Limb (tissue), 2 donors: ENCODE data around the gene XIRP1.
"Not testable (repeated sequence)": the region's sequence is repeated elsewhere in the genome, so short reads cannot be mapped to it uniquely, and the experiment has no call there.

Experiments used
- DNase-seq, 2 donors: peaks; one replicate each; pipeline ENCODE4 v3.0.0-alpha.2; 2016; ENCODE audit errors: extremely low spot score in 2 of 2

Gene XIRP1, protein sequence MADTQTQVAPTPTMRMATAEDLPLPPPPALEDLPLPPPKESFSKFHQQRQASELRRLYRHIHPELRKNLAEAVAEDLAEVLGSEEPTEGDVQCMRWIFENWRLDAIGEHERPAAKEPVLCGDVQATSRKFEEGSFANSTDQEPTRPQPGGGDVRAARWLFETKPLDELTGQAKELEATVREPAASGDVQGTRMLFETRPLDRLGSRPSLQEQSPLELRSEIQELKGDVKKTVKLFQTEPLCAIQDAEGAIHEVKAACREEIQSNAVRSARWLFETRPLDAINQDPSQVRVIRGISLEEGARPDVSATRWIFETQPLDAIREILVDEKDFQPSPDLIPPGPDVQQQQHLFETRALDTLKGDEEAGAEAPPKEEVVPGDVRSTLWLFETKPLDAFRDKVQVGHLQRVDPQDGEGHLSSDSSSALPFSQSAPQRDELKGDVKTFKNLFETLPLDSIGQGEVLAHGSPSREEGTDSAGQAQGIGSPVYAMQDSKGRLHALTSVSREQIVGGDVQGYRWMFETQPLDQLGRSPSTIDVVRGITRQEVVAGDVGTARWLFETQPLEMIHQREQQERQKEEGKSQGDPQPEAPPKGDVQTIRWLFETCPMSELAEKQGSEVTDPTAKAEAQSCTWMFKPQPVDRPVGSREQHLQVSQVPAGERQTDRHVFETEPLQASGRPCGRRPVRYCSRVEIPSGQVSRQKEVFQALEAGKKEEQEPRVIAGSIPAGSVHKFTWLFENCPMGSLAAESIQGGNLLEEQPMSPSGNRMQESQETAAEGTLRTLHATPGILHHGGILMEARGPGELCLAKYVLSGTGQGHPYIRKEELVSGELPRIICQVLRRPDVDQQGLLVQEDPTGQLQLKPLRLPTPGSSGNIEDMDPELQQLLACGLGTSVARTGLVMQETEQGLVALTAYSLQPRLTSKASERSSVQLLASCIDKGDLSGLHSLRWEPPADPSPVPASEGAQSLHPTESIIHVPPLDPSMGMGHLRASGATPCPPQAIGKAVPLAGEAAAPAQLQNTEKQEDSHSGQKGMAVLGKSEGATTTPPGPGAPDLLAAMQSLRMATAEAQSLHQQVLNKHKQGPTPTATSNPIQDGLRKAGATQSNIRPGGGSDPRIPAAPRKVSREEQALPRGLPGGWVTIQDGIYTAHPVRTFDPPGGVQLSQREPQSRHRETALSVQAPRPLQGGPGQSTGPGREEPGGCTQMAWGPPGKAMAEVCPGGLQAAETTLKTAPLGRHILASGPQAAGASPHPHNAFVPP (N-terminal part only)

GRCh38 chr3:39192490-39193092 lies at the start of gene XIRP1:
Gene XIRP1, minus strand, starts transcription at chr3:39192595. Its CDS starts 3,150 bp downstream, at chr3:39189445.
- no peak for DNase-seq

DNA sequence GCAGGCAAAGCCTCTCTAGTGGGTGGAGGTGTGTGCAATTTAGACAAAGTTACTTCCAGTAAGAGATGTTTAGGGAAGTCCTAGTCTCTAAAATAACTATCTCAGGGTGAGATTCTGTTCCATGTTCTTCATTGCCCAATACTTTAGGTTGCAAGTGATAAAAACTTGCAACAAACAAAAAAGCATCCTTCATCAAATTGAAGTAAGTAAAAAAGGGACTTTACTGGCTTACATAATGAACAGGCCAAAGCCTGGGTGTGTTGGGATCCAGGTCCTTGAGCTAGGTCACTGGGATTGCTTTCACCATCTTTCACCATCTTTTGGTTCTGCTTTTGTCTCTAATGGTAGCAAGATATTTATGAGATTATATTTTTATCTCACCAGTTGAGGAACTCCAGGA lies 49.2 kb upstream of the XIRP1 start:
- no peak for DNase-seq

- no peak for DNase-seq
Measured at GRCh38 chr3:39237027-39237426, 44.6 kb upstream of the XIRP1 start.

DNA sequence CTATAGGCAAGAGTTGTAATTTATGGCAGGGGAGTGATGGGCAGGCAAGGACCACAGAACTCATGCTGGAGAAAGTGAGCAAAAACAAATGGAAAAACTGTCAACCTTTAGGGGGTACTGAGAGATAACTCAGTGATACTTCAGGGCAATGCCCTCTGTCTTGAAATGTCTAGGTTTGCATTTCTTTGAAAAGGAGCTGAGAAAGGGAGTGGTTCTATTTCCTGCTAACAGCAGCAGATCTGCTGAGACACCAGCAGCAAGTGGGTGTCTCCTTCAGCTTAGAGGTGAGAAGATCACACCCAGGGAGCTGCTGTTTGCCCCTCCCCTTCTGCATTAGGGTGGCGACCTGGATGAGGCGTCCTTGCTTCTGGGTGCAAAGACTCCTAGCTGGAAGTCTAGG lies 42.3 kb upstream of the XIRP1 start:
- DNase-seq, result no peak

GRCh38 chr3:39232859-39233258 lies 40.5 kb upstream of the XIRP1 start:
- DNase-seq, result no peak

DNA sequence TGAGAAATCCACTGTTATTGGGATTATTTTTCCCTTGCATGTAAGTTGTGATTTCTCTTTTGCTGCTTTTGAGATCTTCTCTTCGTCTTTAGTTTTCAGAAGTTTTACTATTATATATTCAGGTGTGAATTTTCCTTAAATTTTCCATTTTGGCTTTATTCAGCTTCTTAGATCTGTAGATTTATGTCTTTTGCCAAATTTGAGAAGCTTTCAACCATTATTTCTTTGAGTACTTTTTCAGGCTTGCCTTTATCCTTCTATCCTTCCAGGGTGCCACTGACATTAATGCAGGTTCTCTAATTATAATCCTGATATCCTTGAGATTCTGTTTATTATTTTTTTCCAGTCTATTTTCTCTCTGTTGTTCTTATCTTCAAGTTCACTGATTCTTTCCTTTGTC lies 38.1 kb upstream of the XIRP1 start:
- no peak for DNase-seq

DNA sequence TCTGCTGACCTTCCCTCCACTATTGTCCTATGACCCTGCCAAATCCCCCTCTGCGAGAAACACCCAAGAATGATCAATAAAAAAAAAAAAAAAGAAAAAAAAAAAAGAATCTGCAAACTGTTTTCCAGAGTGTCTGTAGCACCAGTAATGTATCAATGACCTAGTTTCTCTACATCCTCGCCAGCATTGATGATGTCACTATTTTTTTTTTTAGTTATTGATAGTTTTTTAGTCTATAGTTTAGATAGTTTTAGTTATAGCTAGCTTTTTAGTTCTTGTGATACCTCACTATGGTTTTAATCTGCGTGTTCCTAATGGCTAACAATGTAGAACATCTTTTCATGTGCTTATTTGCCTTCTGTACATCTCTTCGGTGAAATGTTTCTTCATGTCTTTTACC lies 36.1 kb upstream of the XIRP1 start:
- no peak for DNase-seq

DNA sequence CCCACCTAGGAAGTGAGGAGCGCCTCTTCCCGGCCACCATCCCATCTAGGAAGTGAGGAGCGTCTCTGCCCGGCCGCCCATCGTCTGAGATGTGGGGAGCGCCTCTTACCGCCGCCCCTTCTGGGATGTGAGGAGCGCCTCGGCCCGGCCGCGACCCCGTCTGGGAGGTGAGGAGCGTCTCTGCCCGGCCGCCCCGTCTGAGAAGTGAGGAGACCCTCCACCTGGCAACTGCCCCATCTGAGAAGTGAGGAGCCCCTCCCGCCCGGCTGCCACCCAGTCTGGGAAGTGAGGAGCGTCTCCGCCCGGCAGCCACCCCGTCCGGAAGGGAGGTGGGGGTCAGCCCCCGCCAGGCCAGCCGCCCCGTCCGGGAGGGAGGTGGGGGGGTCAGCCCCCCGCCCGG lies 35.2 kb upstream of the XIRP1 start:
- not testable (repeated sequence) for DNase-seq

DNA sequence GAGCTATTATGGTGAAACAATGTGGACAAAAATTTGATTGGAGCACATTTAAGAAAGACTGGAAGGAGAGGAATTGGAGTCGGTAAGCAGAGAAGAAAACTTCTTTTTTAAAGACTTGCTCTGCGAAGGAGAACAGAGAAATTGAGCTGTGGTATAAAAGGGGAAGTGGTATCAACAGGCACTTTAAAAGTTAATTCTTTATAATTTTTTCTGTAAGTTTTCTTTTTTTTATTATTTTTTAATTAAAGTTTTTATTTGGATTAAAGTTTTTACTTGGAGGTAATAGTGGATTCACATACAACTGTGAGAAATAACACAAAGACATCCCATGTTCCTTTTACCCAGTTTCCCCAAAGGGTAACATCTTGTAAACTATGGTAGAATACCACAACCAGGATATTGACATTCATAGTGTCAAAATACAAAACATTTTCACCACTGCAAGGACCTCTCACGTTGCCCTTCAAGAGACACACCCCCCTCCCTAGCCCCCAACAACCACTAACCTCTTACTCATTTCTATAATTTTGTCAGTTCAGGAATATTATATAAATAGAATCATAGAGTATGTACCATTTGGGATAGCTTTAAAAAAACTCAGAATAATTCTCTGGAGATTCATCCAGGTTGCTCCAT lies 33.8 kb upstream of the XIRP1 start:
- DNase-seq, result no peak

DNA sequence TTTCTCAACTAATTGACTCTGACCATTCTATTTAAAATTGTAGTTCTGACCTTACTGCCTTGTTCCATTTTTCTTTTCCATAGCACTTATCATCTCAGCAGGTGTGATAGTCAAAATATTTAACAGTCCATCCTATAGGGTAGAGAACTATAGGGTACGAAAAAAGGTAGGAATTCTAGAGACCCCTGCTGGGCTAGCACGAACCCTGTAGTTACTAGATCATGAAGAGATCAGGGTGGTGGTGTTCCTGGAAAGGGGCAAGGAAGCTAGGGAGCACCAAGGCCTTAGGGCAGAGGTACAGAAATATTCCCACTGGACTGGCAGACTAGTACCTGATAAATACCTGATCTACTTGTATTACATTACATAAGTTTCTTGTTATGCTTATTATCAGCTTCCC lies 31.9 kb upstream of the XIRP1 start:
- DNase-seq, result no peak

- no peak for DNase-seq
Measured at GRCh38 chr3:39222939-39223338, 30.5 kb upstream of the XIRP1 start.

DNA sequence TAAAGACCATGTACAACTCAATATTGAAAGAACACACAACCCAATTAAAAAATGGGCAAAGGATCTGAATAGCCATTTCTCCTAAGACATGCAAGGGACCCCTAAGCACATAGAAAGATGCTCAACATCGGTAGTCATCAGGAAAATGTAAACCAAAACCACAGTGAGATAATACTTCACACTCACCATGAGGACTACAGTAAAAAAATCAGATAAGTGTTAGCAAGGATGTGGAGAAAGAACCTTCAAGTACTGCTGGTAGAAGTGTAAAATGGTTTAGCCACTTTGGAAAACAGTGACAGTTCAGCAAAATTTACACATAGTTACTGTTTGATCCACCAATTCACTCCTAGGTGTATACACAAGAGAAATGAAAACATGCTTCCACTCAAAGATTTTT lies 30.1 kb upstream of the XIRP1 start:
- DNase-seq, result no peak

GRCh38 chr3:39221141-39221530 lies 28.7 kb upstream of the XIRP1 start:
- no peak for DNase-seq

DNA sequence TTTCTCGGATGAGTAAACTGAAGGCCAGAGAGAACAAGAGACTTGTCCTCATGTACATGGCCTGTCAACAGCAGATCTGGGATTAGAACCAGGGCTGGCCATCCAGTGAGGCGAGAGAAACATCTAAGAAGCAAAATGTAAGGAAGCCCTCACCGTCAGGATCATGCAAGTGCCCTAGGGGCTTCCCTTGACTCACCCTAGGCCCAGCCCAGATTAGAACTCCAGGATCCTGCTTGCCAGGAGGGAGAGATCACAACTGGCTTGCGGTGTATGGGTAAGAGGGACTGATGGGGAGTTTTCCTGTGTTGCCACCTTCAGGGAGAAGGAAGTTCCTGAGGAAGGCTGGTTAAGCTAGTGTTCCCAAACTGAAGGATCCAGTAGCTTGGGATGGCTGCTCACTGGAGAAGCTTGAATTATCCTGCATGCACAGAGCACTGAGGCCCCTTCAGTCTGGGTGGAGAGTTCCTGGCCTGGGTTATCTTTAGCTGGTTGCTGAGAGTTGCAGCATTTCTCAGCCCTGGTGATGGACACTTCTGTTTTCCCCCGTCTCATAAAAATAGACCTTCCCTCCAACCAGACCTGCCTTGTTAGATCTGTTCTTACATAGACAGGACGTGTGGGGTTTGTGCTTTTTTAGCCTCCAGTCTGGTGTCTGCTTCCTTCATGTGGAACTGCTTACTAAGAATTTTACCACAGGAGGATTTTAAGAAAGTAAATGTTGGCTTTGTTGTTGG lies 28.2 kb upstream of the XIRP1 start:
- no peak for DNase-seq

GRCh38 chr3:39219702-39220101 lies 27.3 kb upstream of the XIRP1 start:
- DNase-seq, result no peak

- no peak for DNase-seq
Measured at GRCh38 chr3:39216176-39216790, 23.9 kb upstream of the XIRP1 start.

DNA sequence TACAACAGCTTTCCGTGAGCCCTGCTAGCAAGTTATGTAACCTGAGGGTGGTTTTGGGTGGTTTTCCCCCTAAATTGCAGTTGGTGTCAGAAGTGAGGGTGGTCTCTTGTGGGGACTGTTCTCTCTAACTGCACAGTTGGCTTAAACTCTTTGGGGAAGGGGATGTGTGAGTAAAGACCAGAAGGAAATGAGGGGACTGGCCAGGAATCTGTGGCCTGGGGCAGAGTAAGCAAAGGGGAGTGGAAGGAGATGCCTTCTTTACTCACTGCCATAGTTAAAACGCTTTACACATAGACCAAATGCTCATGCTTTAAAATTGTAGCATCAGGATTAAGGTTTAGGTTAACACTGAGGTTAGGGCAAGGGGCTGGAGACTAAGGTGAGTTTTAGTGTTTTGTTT lies 21.2 kb upstream of the XIRP1 start:
- DNase-seq, result no peak

DNA sequence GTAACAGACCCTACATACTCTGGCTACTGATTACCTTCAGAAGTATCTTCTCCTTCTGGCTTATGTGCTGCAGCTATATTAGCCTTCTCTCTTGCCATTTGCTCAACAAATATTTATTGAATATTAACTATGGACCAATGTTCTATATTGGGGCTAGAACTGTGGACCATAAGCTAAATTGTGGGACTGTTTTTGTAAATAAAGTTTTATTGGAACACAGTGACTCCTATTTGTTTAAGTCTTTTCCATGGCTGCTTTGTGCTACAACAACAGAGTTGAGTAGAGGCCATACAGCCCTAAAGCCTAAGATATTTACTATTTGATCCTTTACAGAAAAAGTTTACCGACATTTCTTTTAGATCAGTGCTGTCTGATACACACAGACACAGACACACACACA lies 20.3 kb upstream of the XIRP1 start:
- no peak for DNase-seq

DNA sequence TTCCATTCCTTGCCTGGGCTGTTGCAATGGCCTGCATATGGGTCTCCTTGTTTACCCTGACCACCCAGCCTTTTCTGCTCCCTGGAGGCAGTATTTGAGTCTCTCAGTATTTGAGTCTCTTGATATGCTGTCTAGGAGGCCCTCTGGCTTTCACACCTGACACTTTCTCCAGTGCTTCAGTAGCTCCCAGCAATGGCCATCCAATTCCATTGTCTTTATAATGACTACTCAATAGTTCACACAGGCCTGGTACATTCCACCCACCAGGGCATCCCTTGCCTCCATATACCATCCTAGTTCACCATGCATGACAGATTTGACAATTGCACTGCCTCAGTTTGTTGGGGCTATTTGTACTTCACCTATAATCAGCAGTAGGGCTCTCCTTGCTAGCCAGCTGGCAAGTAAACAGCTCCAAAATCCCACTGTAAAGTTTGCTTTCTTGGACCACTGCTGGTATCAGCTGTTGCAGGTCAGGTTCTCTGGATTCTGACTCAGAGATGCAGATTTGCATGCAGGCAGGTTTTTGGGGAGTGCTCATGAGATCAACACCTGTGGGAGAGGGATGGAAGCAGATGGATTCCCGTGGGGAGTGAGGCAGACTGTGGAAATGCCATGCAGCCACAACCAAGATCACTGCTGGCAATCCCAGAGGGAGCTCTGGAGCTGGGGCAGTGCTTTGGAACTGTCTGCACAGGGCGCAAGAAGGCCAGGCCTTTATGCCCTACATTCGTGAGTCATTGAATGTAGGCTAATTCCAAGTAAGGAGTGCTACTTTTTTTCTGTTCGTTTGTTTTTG lies 19.1 kb upstream of the XIRP1 start:
- DNase-seq, result no peak
